ENCODE results near the gene TNFAIP8. TPM values are rescaled to one million over a fixed set of nuclear protein-coding genes. Genes with fewer than 3 reads are reported as not detected.
A peak's percentile ranks its signal among the peaks of the same experiment; 100 is the strongest.

Gene TNFAIP8
- total and polyA plus RNA-seq, 2 donors (not counting 1 experiment from before 2014, with no cell fraction given) = 36.7 to 37.7 TPM

- Histone ChIP-seq H3K27me3 (ENCODE audit: control insufficient read depth, insufficient read depth, low read length) (no peaks in the 10 kb centered on the region), H3K36me3 (ENCODE audit: control insufficient read depth, insufficient read depth, low read length) (no peaks in the 10 kb centered on the region), H3K4me2 (ENCODE audit: extremely low read depth, insufficient read depth, low read length) (no peak overlapping the region), H3K79me2 (ENCODE audit: control insufficient read depth, insufficient read depth, low read length) (no peaks in the 10 kb centered on the region), H3K9ac (ENCODE audit: insufficient read depth, low read length) (no peak overlapping the region), H3K4me1 (ENCODE audit: control insufficient read depth, extremely low read depth, insufficient read depth, low read length) (peaks cover 4% of the 10 kb centered on the region), H2AFZ (ENCODE audit: low read length) (no peak overlapping the region), H3K4me3 (replicated peaks in 1 of 4; ENCODE audit: control extremely low read depth in 1 of 4, insufficient read depth in 1 of 4, low read depth in 3 of 4, low read length in 4 of 4) (peak overlapping the region in 2 of 4 experiments; percentile 69 to 77), H3K9me3 (ENCODE audit: control insufficient read depth, insufficient read depth, low read depth, low read length) (no peaks in the 10 kb centered on the region), H4K20me1 (ENCODE audit: control insufficient read depth, extremely low read depth, insufficient read depth, low read length) (no peaks in the 10 kb centered on the region), H3K27ac (ENCODE audit: insufficient read depth, low read length) (no peak overlapping the region)
- no peak for TF ChIP-seq EZH2 (IDR thresholded peaks at IDR 0.05; ENCODE audit: low read length, missing control alignments)
- TF ChIP-seq, protein P1, sequence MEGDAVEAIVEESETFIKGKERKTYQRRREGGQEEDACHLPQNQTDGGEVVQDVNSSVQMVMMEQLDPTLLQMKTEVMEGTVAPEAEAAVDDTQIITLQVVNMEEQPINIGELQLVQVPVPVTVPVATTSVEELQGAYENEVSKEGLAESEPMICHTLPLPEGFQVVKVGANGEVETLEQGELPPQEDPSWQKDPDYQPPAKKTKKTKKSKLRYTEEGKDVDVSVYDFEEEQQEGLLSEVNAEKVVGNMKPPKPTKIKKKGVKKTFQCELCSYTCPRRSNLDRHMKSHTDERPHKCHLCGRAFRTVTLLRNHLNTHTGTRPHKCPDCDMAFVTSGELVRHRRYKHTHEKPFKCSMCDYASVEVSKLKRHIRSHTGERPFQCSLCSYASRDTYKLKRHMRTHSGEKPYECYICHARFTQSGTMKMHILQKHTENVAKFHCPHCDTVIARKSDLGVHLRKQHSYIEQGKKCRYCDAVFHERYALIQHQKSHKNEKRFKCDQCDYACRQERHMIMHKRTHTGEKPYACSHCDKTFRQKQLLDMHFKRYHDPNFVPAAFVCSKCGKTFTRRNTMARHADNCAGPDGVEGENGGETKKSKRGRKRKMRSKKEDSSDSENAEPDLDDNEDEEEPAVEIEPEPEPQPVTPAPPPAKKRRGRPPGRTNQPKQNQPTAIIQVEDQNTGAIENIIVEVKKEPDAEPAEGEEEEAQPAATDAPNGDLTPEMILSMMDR (conservative IDR thresholded peaks at IDR 0.05 in 1 of 2, IDR thresholded peaks at IDR 0.05 in 1 of 2; ENCODE audit: low read depth in 1 of 2, low read length in 2 of 2) = no peak
- DNase-seq (ENCODE audit: low read depth in 2 of 2) = no peak
Measured at GRCh38 chr5:119357808-119358529, 2.1 kb downstream of the TNFAIP8 start.

GRCh38 chr5:119358530-119358900 lies 2.7 kb downstream of the TNFAIP8 start:
- no peak for TF ChIP-seq EZH2 (IDR thresholded peaks at IDR 0.05; ENCODE audit: low read length, missing control alignments)
- TF ChIP-seq, protein P1 (conservative IDR thresholded peaks at IDR 0.05 in 1 of 2, IDR thresholded peaks at IDR 0.05 in 1 of 2; ENCODE audit: low read depth in 1 of 2, low read length in 2 of 2) = no peak
- Histone ChIP-seq H4K20me1 (ENCODE audit: control insufficient read depth, extremely low read depth, insufficient read depth, low read length) (no peaks in the 10 kb centered on the region), H3K4me2 (ENCODE audit: extremely low read depth, insufficient read depth, low read length) (no peak overlapping the region), H3K79me2 (ENCODE audit: control insufficient read depth, insufficient read depth, low read length) (no peaks in the 10 kb centered on the region), H3K9me3 (ENCODE audit: control insufficient read depth, insufficient read depth, low read depth, low read length) (no peaks in the 10 kb centered on the region), H3K27ac (ENCODE audit: insufficient read depth, low read length) (no peak overlapping the region), H2AFZ (ENCODE audit: low read length) (no peak overlapping the region), H3K27me3 (ENCODE audit: control insufficient read depth, insufficient read depth, low read length) (no peaks in the 10 kb centered on the region), H3K9ac (ENCODE audit: insufficient read depth, low read length) (no peak overlapping the region), H3K4me1 (ENCODE audit: control insufficient read depth, extremely low read depth, insufficient read depth, low read length) (peaks cover 4% of the 10 kb centered on the region), H3K4me3 (replicated peaks in 1 of 4; ENCODE audit: control extremely low read depth in 1 of 4, insufficient read depth in 1 of 4, low read depth in 3 of 4, low read length in 4 of 4) (no peak overlapping the region), H3K36me3 (ENCODE audit: control insufficient read depth, insufficient read depth, low read length) (no peaks in the 10 kb centered on the region)
- no peak for DNase-seq (ENCODE audit: low read depth in 2 of 2)

DNA sequence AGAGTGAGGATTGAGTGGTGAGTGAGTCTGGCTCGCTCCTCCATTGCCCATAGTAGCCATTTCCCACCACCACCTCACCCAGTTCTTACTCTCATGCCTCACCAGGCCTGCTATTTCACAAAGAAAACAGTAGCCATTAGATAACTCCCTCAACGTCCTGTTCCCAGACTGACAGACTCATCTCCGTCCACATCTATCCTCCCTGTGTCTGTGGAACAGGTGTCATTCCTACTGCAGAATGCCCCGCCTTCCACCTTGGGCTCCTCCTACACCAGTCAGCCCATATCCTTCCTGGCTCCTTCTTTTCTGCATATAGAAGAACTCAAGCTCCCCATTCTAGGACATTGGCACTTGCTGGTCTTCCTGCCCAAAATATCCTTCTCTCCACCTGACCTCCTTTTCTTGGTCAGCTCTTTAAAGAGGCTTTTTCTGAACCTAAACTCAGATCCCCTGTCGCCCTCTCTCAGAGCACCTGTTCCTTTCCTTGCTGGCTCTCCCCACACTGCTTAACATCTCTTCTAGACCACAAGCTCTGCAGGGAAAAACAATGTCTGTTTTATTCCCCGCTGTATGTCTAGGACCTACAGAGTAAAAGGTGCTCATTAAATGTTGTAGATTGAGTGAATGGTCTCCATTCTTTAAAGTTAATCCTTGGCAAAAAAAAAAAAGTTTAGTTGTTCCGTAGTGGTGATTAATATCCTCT lies 3.2 kb downstream of the TNFAIP8 start:
- no peak overlapping the region for H3K9ac ChIP-seq (ENCODE audit: insufficient read depth, low read length)
- no peaks in the 10 kb centered on the region for H3K36me3 ChIP-seq (ENCODE audit: control insufficient read depth, insufficient read depth, low read length)
- no peaks in the 10 kb centered on the region for H3K9me3 ChIP-seq (ENCODE audit: control insufficient read depth, insufficient read depth, low read depth, low read length)
- H4K20me1 ChIP-seq (ENCODE audit: control insufficient read depth, extremely low read depth, insufficient read depth, low read length) = no peaks in the 10 kb centered on the region
- TF ChIP-seq, protein P1 (conservative IDR thresholded peaks at IDR 0.05 in 1 of 2, IDR thresholded peaks at IDR 0.05 in 1 of 2; ENCODE audit: low read depth in 1 of 2, low read length in 2 of 2) = no peak
- no peak for TF ChIP-seq EZH2 (IDR thresholded peaks at IDR 0.05; ENCODE audit: low read length, missing control alignments)
- no peak overlapping the region for H3K4me2 ChIP-seq (ENCODE audit: extremely low read depth, insufficient read depth, low read length)
- no peak for DNase-seq (ENCODE audit: low read depth in 2 of 2)
- H3K79me2 ChIP-seq (ENCODE audit: control insufficient read depth, insufficient read depth, low read length) = no peaks in the 10 kb centered on the region
- H2AFZ ChIP-seq (ENCODE audit: low read length) = no peak overlapping the region
- H3K4me3 ChIP-seq (replicated peaks in 1 of 4; ENCODE audit: control extremely low read depth in 1 of 4, insufficient read depth in 1 of 4, low read depth in 3 of 4, low read length in 4 of 4) = no peak overlapping the region
- H3K4me1 ChIP-seq (ENCODE audit: control insufficient read depth, extremely low read depth, insufficient read depth, low read length) = peaks cover 4% of the 10 kb centered on the region
- no peak overlapping the region for H3K27ac ChIP-seq (ENCODE audit: insufficient read depth, low read length)
- no peaks in the 10 kb centered on the region for H3K27me3 ChIP-seq (ENCODE audit: control insufficient read depth, insufficient read depth, low read length)
